Liver (tissue), 9 donors: ENCODE results near the gene TRIOBP. TPM values are rescaled to one million over a fixed set of nuclear protein-coding genes. Genes with fewer than 3 reads are reported as not detected.

ENCODE experiments used
- DNase-seq: peaks from one replicate; pipeline ENCODE4 v3.0.0-alpha.2; 2017; ENCODE audit warnings: low spot score
- H3K27ac ChIP-seq, 2 donors: one replicate each; pipeline ENCODE4 v1.7.0; 2013; ENCODE audit warnings: inconsistent platforms in 2 of 2, low read length in 2 of 2, control low read depth in 1 of 2, low read depth in 1 of 2, mild to moderate bottlenecking in 1 of 2
- H3K27me3 ChIP-seq, 4 donors: one replicate each; pipeline versions ENCODE4 v1.6.1 to v1.7.0; 2013; ENCODE audit warnings: low read length in 3 of 4, inconsistent platforms in 1 of 4, mild to moderate bottlenecking in 1 of 4, moderate library complexity in 1 of 4; ENCODE audit not compliant: control insufficient read depth in 4 of 4, insufficient read depth in 4 of 4
- H3K36me3 ChIP-seq, 4 donors: one replicate each; pipeline versions ENCODE4 v1.6.1 to v1.7.0; 2013; ENCODE audit warnings: low read length in 3 of 4, mild to moderate bottlenecking in 3 of 4, low read depth in 1 of 4, moderate library complexity in 1 of 4; ENCODE audit not compliant: control insufficient read depth in 4 of 4, insufficient read depth in 3 of 4
- H3K4me1 ChIP-seq, 4 donors: one replicate each; pipeline versions ENCODE4 v1.6.1 to v1.7.0; 2013; ENCODE audit warnings: low read length in 3 of 4, mild to moderate bottlenecking in 3 of 4, moderate library complexity in 1 of 4; ENCODE audit not compliant: control insufficient read depth in 4 of 4, insufficient read depth in 4 of 4
- H3K4me3 ChIP-seq, 3 donors: one replicate each; pipeline versions ENCODE4 v1.6.1 to v1.7.0; 2013; ENCODE audit warnings: low read length in 3 of 3, control low read depth in 1 of 3, low read depth in 1 of 3, mild to moderate bottlenecking in 1 of 3
- H3K9ac ChIP-seq, 2 donors: one replicate each; pipeline ENCODE4 v1.7.0; 2013; ENCODE audit warnings: low read length in 2 of 2, mild to moderate bottlenecking in 2 of 2, moderate library complexity in 2 of 2, control low read depth in 1 of 2, low read depth in 1 of 2
- H3K9me3 ChIP-seq, 4 donors: one replicate each; pipeline versions ENCODE4 v1.6.1 to v1.7.0; 2013; ENCODE audit warnings: low read length in 3 of 4; ENCODE audit not compliant: control insufficient read depth in 4 of 4
- FOXA1 ChIP-seq: IDR thresholded peaks from 2 replicates; pipeline ENCODE4 v1.6.1; 2016; ENCODE audit warnings: antibody characterized with exemption
- FOXA2 ChIP-seq: IDR thresholded peaks from 2 replicates; pipeline ENCODE4 v1.6.1; 2016; ENCODE audit warnings: antibody characterized with exemption
- GABPA ChIP-seq, 2 donors: IDR thresholded peaks in 1 of 2; conservative IDR thresholded peaks in 1 of 2; 2 replicates each; pipeline ENCODE4 v1.6.1; 2016; ENCODE audit warnings: antibody characterized with exemption in 2 of 2, mild to moderate bottlenecking in 1 of 2, moderate library complexity in 1 of 2
- HNF4A ChIP-seq, 2 donors: conservative IDR thresholded peaks; 2 replicates each; pipeline ENCODE4 v1.6.1; 2016; ENCODE audit warnings: antibody characterized with exemption in 2 of 2, mild to moderate bottlenecking in 2 of 2
- HNF4G ChIP-seq: IDR thresholded peaks from 2 replicates; pipeline ENCODE4 v1.6.1; 2016; ENCODE audit warnings: antibody characterized with exemption
- JUND ChIP-seq, 2 donors: IDR thresholded peaks; 2 replicates each; pipeline ENCODE4 v1.6.1; 2016; ENCODE audit warnings: antibody characterized with exemption in 2 of 2
- NR2F2 ChIP-seq: IDR thresholded peaks from 2 replicates; pipeline ENCODE4 v1.6.1; 2016; ENCODE audit warnings: antibody characterized with exemption
- RAD21 ChIP-seq, 2 donors: IDR thresholded peaks; 2 replicates each; pipeline ENCODE4 v1.6.1; 2016; ENCODE audit warnings: antibody characterized with exemption in 2 of 2, mild to moderate bottlenecking in 2 of 2
- REST ChIP-seq: IDR thresholded peaks from 2 replicates; pipeline ENCODE4 v1.6.1; 2016; ENCODE audit warnings: antibody characterized with exemption, mild to moderate bottlenecking
- RXRA ChIP-seq, 2 donors: IDR thresholded peaks; 2 replicates each; pipeline ENCODE4 v1.6.1; 2017 to 2018; ENCODE audit warnings: antibody characterized with exemption in 2 of 2, mild to moderate bottlenecking in 1 of 2
- SP1 ChIP-seq: IDR thresholded peaks from 2 replicates; pipeline ENCODE4 v1.6.1; 2018; ENCODE audit warnings: antibody characterized with exemption, mild to moderate bottlenecking
- TAF1 ChIP-seq: conservative IDR thresholded peaks from 2 replicates; pipeline ENCODE4 v1.6.1; 2016; ENCODE audit warnings: antibody characterized with exemption, mild to moderate bottlenecking
- YY1 ChIP-seq: IDR thresholded peaks from 2 replicates; pipeline ENCODE4 v1.6.1; 2016; ENCODE audit warnings: antibody characterized with exemption, mild to moderate bottlenecking
- ZBTB33 ChIP-seq: IDR thresholded peaks from 2 replicates; pipeline ENCODE4 v1.6.1; 2016; ENCODE audit warnings: antibody characterized with exemption
- WGBS: extraction: QIAGEN DNeasy Blood & Tissue Kit; methylation state at CpG from one replicate; pipeline ENCODE4 v1.1.7; 2013; 5-methylcytosine and 5-hydroxymethylcytosine counted together
- polyA plus RNA-seq, 2 donors: library from polyadenylated mRNA; stranded (reverse) in 1 of 2; unstranded in 1 of 2; fragments of 200-250 nt in 1 of 2; fragments of >200 nt in 1 of 2; fragmentation: Nextera tagmentation in 1 of 2; extraction: Ambion mirVana in 1 of 2; gene quantifications; one replicate each; pipeline versions ENCODE4 v1.2.1 to v1.2.3, GENCODE V29; 2013 to 2015
- total RNA-seq, 2 donors: library from RNA; depleted of rRNA; stranded (reverse); fragments of >200 nt; gene quantifications; one replicate each; pipeline ENCODE4 v1.2.3, GENCODE V29; 2014
- TF ChIP-seq, protein P1 (sequence below): fragments of 150-350 bp; IDR thresholded peaks from 2 replicates; pipeline ENCODE4 v1.5.1; 2017; ENCODE audit warnings: improper control_type of control experiment, low read depth, low read length; ENCODE audit not compliant: missing input control
- donor health status: healthy.
- donor health status: healthy.
- donor health status: healthy.
- donor health status: healthy.
- donor health status: healthy.

TRIOBP gene
- total RNA-seq: 10 to 100 TPM; 24.8 to 41.1 TPM
- polyA plus RNA-seq: 10 to 100 TPM in 1 of 2 donors, 1 to 10 TPM in 1; 4.8 to 18.3 TPM

GRCh38 chr22:37696657-37697537 lies at the start of gene TRIOBP:
Gene TRIOBP, plus strand, starts transcription at chr22:37697048. Its CDS starts 4,318 bp downstream, at chr22:37701366.
- H3K36me3 ChIP-seq: peaks cover 5 to 12% (median 7%) of the 10 kb centered on the region in 4 donors
- TF ChIP-seq, protein P1, sequence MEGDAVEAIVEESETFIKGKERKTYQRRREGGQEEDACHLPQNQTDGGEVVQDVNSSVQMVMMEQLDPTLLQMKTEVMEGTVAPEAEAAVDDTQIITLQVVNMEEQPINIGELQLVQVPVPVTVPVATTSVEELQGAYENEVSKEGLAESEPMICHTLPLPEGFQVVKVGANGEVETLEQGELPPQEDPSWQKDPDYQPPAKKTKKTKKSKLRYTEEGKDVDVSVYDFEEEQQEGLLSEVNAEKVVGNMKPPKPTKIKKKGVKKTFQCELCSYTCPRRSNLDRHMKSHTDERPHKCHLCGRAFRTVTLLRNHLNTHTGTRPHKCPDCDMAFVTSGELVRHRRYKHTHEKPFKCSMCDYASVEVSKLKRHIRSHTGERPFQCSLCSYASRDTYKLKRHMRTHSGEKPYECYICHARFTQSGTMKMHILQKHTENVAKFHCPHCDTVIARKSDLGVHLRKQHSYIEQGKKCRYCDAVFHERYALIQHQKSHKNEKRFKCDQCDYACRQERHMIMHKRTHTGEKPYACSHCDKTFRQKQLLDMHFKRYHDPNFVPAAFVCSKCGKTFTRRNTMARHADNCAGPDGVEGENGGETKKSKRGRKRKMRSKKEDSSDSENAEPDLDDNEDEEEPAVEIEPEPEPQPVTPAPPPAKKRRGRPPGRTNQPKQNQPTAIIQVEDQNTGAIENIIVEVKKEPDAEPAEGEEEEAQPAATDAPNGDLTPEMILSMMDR: peak; percentile 31
- peak; percentile 57 for TF ChIP-seq NR2F2
- no peak for TF ChIP-seq HNF4A (conservative IDR thresholded peaks at IDR 0.05)
- peak; percentile 39 for TF ChIP-seq SP1
- no peak for TF ChIP-seq FOXA1
- TF ChIP-seq JUND (IDR thresholded peaks at IDR 0.05): no peak
- TF ChIP-seq RAD21 (IDR thresholded peaks at IDR 0.05): peak; percentile 22 to 67
- TF ChIP-seq ZBTB33: no peak
- no peak for TF ChIP-seq HNF4G
- no peak for TF ChIP-seq YY1
- TF ChIP-seq REST: no peak
- H3K27me3 ChIP-seq: no peaks in the 10 kb centered on the region
- DNase-seq: peak; percentile 86
- WGBS: 43% methylated on average over 39 of the region's 39 CpGs
- H3K9ac ChIP-seq: no peak within 1 kb of the TSS
- peaks cover 0 to 4% (median 2%) of the 10 kb centered on the region in 4 donors for H3K4me1 ChIP-seq
- no peak within 1 kb of the TSS for H3K27ac ChIP-seq
- no peaks in the 10 kb centered on the region for H3K9me3 ChIP-seq
- no peak within 1 kb of the TSS for H3K4me3 ChIP-seq

DNA sequence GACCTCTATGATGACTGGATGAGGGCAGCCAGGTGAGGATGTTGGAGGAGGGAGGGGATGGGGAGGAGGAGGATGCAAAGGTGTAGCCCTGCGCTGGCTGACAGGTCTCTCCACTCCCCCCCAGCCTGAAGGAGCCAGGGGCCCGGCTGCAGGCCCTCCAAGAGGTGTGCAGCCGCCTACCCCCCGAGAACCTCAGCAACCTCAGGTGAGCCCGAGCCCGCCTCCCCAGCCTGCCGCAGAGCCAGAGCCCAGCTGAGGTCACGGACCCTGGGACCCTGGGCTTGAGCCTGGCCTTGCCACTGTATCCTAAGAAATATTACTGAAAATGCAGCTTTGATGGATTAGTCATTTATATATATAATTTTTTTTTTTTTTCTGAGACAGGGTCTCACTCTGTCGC lies 49.5 kb upstream of the TRIOBP start:
- Histone ChIP-seq H3K27me3 (no peaks in the 10 kb centered on the region), H3K4me3 (no peak overlapping the region), H3K9ac (no peak overlapping the region), H3K9me3 (no peaks in the 10 kb centered on the region), H3K36me3 (peaks cover 0 to 2% (median 0%) of the 10 kb centered on the region in 4 donors), H3K4me1 (peaks cover 0 to 7% (median 0%) of the 10 kb centered on the region in 4 donors), H3K27ac (no peak overlapping the region)
- 96% methylated on average over 9 of the region's 9 CpGs for WGBS
- no peak for DNase-seq
- TF ChIP-seq TAF1 (no peak), ZBTB33 (no peak), FOXA2 (no peak), GABPA (IDR thresholded peaks at IDR 0.05 in 1 of 2, conservative IDR thresholded peaks at IDR 0.05 in 1 of 2) (no peak), HNF4A (conservative IDR thresholded peaks at IDR 0.05) (no peak), RXRA (IDR thresholded peaks at IDR 0.05) (no peak), JUND (IDR thresholded peaks at IDR 0.05) (no peak)
- TF ChIP-seq, protein P1: no peak
